GM13977 (cell line): ENCODE measurements around the gene MED1.

ENCODE experiments used
- DNase-seq: peaks from one replicate; pipeline ENCODE4 v3.0.0; 2012; ENCODE audit warnings: low spot score
- CTCF ChIP-seq: IDR thresholded peaks from 2 replicates; pipeline ENCODE4 v1.5.1; 2012; ENCODE audit warnings: mild to moderate bottlenecking, control low read depth; ENCODE audit not compliant: insufficient read depth; ENCODE audit errors: extremely low read depth, missing control alignments
- in situ Hi-C: fragments of 300-500 bp; cut with MboI; formaldehyde crosslinking; loops from one replicate; pipeline ENCODE4 v1.12.0; 2022; ENCODE audit warnings: low sequenced_read_pairs, low pct_unique_long_range_greater_than_20kb, mixed read lengths, inconsistent platforms; ENCODE audit not compliant: unreplicated experiment

Gene MED1

GRCh38 chr17:39361064-39361463 lies 90.0 kb downstream of the MED1 start:
- TF ChIP-seq CTCF, result no peak
- in situ Hi-C loops, result no loop called here
- no peak for DNase-seq

GRCh38 chr17:39360537-39360936 lies 90.5 kb downstream of the MED1 start:
- DNase-seq, result no peak
- in situ Hi-C loops, result no loop called here
- TF ChIP-seq CTCF, result no peak

GRCh38 chr17:39359994-39360393 lies 91.1 kb downstream of the MED1 start:
- in situ Hi-C loops, result no loop called here
- DNase-seq, result no peak
- no peak for TF ChIP-seq CTCF

- TF ChIP-seq CTCF, result no peak
- in situ Hi-C loops, result no loop called here
Measured at GRCh38 chr17:39357986-39358385, 93.1 kb downstream of the MED1 start.

GRCh38 chr17:39357488-39357887 lies 93.6 kb downstream of the MED1 start:
- no peak for DNase-seq
- TF ChIP-seq CTCF, result no peak
- in situ Hi-C loops, result no loop called here

More at GRCh38 chr17:39357986-39358385, 93.1 kb downstream of the MED1 start:
- no peak for DNase-seq
